ENCODE measurements around the gene ASNS. TPM values are rescaled to one million over a fixed set of nuclear protein-coding genes. Genes with fewer than 3 reads are reported as not detected.

Gene ASNS
- total and polyA plus RNA-seq, 8 donors = 4.7 to 52.5 (median 24.5) TPM

GRCh38 chr7:97842772-97843345 lies 29.3 kb downstream of the ASNS start:
- Histone ChIP-seq H3K9me3 (peaks cover 0 to 8% (median 0%) of the 10 kb centered on the region in 4 donors), H3K27ac (no peak overlapping the region), H3K4me1 (no peaks in the 10 kb centered on the region), H3K4me3 (no peak overlapping the region), H3K36me3 (no peaks in the 10 kb centered on the region), H3K27me3 (peaks cover 0 to 12% (median 3%) of the 10 kb centered on the region in 3 donors)
- 84 to 98% (median 96%) methylated on average over 21 to 27 of the region's 27 CpGs for WGBS, 5 donors
- TF ChIP-seq, protein P1, sequence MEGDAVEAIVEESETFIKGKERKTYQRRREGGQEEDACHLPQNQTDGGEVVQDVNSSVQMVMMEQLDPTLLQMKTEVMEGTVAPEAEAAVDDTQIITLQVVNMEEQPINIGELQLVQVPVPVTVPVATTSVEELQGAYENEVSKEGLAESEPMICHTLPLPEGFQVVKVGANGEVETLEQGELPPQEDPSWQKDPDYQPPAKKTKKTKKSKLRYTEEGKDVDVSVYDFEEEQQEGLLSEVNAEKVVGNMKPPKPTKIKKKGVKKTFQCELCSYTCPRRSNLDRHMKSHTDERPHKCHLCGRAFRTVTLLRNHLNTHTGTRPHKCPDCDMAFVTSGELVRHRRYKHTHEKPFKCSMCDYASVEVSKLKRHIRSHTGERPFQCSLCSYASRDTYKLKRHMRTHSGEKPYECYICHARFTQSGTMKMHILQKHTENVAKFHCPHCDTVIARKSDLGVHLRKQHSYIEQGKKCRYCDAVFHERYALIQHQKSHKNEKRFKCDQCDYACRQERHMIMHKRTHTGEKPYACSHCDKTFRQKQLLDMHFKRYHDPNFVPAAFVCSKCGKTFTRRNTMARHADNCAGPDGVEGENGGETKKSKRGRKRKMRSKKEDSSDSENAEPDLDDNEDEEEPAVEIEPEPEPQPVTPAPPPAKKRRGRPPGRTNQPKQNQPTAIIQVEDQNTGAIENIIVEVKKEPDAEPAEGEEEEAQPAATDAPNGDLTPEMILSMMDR (IDR thresholded peaks at IDR 0.05) = no peak
- TF ChIP-seq POLR2A (IDR thresholded peaks at IDR 0.05) (no peak), EP300 (IDR thresholded peaks at IDR 0.05) (no peak), POLR2AphosphoS5 (IDR thresholded peaks at IDR 0.05) (no peak)
- no peak for DNase-seq
- intact Hi-C loops (cut with DNase I; ENCODE audit: low total_unique reads) = loop anchor here (5.0 kb wide), 1 partner anchor 741 kb away; no protein-coding TSS in a partner anchor

GRCh38 chr7:97842006-97842405 lies 30.2 kb downstream of the ASNS start:
- TF ChIP-seq, protein P1 (IDR thresholded peaks at IDR 0.05) = no peak
- TF ChIP-seq POLR2A (IDR thresholded peaks at IDR 0.05) (no peak), EP300 (IDR thresholded peaks at IDR 0.05) (no peak), POLR2AphosphoS5 (IDR thresholded peaks at IDR 0.05) (no peak)
- Histone ChIP-seq H3K36me3 (no peaks in the 10 kb centered on the region), H3K27ac (no peak overlapping the region), H3K4me1 (no peaks in the 10 kb centered on the region), H3K27me3 (peaks cover 0 to 12% (median 3%) of the 10 kb centered on the region in 3 donors), H3K4me3 (no peak overlapping the region), H3K9me3 (peaks cover 0 to 8% (median 0%) of the 10 kb centered on the region in 4 donors)
- WGBS, 5 donors = 64 to 87% (median 78%) methylated on average over 6 of the region's 6 CpGs
- intact Hi-C loops (cut with DNase I; ENCODE audit: low total_unique reads) = loop anchor here (5.0 kb wide), 1 partner anchor 740 kb away; no protein-coding TSS in a partner anchor
- peak in 1 of 2 donors; percentile 17 for DNase-seq

- Histone ChIP-seq H3K36me3 (no peaks in the 10 kb centered on the region), H3K4me1 (no peaks in the 10 kb centered on the region), H3K9me3 (no peaks in the 10 kb centered on the region), H3K27ac (no peak overlapping the region), H3K4me3 (no peak overlapping the region), H3K27me3 (peaks cover 0 to 34% (median 3%) of the 10 kb centered on the region in 3 donors)
- peak; percentile 71 to 84 for DNase-seq
- 24 to 29% (median 28%) methylated on average over 12 of the region's 12 CpGs for WGBS, 5 donors
- TF ChIP-seq POLR2AphosphoS5 (IDR thresholded peaks at IDR 0.05) (no peak), EP300 (IDR thresholded peaks at IDR 0.05) (no peak), POLR2A (IDR thresholded peaks at IDR 0.05) (no peak)
- TF ChIP-seq, protein P1 (IDR thresholded peaks at IDR 0.05) = peak in 4 of 7 experiments; percentile 39 to 57 (median 50)
- intact Hi-C loops (cut with DNase I; ENCODE audit: low total_unique reads) = no loop called here
Observed at GRCh38 chr7:97835296-97836138, 36.7 kb downstream of the ASNS start.

DNA sequence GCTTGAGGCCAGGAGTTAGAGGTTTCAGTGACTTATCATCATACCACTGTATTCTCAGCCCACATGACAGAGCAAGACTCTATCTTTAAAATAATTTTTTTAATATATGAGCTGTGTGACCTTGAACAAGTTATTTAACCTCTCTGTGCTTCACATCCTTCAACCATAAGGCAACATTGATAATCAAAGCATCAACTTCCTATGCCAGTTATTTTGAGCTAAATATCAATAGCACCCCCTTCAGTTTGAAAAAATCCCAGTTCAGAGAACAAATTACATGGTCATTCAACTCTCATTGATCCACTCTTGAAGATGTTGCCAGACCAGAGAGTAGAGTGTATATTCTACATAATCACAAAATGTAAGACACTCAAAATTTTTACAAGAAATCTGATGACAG lies 53.0 kb downstream of the ASNS start:
- H3K4me1 ChIP-seq = no peaks in the 10 kb centered on the region
- H3K4me3 ChIP-seq = no peak overlapping the region
- no peak overlapping the region for H3K27ac ChIP-seq
- TF ChIP-seq, protein P1 (IDR thresholded peaks at IDR 0.05) = no peak
- no peak for TF ChIP-seq POLR2AphosphoS5 (IDR thresholded peaks at IDR 0.05)
- no peak for TF ChIP-seq EP300 (IDR thresholded peaks at IDR 0.05)
- TF ChIP-seq POLR2A (IDR thresholded peaks at IDR 0.05) = no peak
- no peak for DNase-seq
- intact Hi-C loops (cut with DNase I; ENCODE audit: low total_unique reads) = no loop called here
- no peaks in the 10 kb centered on the region for H3K36me3 ChIP-seq
- H3K27me3 ChIP-seq = no peaks in the 10 kb centered on the region
- H3K9me3 ChIP-seq = no peaks in the 10 kb centered on the region
